Fibroblast of villous mesenchyme (primary cell): ENCODE measurements around the gene NFASC. TPM values are rescaled to one million over a fixed set of nuclear protein-coding genes. Genes with fewer than 3 reads are reported as not detected.

Experiments
- DNase-seq: peaks from one replicate; pipeline ENCODE4 v3.0.0-alpha.2; 2010; ENCODE audit warnings: low read depth
- H3K4me3 ChIP-seq: 2 replicates; pipeline ENCODE4 v1.5.1; 2011; ENCODE audit warnings: low read depth, mild to moderate bottlenecking, low read length
- CTCF ChIP-seq: IDR thresholded peaks from 2 replicates; pipeline ENCODE4 v1.5.1; 2012; ENCODE audit warnings: low read depth, mild to moderate bottlenecking, low read length; ENCODE audit not compliant: insufficient read depth
- total RNA-seq: library from RNA; depleted of rRNA; stranded (reverse); fragments of >200 nt; gene quantifications from 2 replicates; pipeline ENCODE4 v1.2.3, GENCODE V29; 2012

The NFASC gene
- total RNA-seq, 1 donor = 1.7 TPM

GRCh38 chr1:204927673-204928641, 57.3 kb downstream of the NFASC start:
- DNase-seq = no peak
- no peak for TF ChIP-seq CTCF
- no peak overlapping the region for H3K4me3 ChIP-seq

DNA sequence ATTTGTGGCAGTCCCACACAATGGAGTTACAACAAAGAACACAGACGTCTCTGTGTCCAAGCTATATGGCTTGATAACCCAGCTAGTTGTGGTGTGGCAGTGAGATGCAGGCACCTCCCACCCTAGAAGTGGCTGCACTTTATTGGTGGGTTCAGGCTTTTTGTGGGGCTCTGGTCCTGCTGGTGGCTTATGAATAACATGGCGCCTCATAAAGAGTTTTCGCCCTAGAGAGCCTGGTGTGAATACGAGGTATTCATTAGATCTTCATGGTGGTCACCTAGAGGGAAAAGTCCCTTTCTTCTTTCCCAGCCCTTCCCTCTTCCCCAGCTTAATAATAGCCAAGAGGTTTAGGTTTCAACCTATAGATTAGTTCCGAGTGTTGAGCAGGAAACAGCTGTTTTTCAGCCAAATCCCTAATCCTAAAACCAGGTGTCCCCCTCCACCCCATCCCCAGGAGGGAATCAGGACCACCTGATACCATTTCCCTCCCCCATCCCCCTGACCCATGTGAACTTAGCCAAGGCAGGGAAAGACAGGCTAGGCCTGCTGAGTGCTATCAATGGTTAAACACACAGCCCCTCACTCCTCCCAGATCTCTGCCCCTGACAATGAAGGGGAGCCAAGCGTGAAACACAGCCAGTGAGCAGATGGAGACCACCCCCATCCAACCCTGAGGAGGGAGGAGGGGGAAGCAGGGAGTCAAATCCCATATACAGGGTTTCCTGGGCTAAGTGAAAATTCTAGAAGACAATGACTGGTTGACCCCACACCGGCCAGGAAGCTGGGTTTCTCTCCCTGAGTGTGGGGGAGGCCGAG, 58.2 kb downstream of the NFASC start:
- H3K4me3 ChIP-seq = no peak overlapping the region
- no peak for DNase-seq
- no peak for TF ChIP-seq CTCF

- H3K4me3 ChIP-seq = no peak overlapping the region
- DNase-seq = no peak
- TF ChIP-seq CTCF = no peak
These were observed 59.0 kb downstream of the NFASC start for GRCh38 chr1:204929487-204930154.

DNA sequence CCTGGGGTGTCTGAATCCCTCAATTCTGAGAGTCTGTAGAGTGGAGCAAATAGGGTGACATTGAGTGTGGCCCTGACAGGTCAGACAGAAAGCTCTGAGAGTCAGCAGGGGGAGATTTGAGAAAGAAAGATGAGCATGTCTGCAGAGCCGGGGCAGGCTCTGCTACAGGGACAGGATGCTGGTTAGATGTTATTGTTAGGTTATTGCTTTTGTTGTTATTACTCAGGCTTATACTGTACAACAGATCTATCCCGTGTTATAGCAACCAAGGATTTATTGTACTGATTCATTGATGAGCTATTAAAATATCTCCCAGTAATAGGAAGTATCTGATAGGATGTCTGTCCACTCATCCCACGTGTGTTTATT, 59.5 kb downstream of the NFASC start:
- no peak for DNase-seq
- no peak for TF ChIP-seq CTCF
- H3K4me3 ChIP-seq = no peak overlapping the region

DNA sequence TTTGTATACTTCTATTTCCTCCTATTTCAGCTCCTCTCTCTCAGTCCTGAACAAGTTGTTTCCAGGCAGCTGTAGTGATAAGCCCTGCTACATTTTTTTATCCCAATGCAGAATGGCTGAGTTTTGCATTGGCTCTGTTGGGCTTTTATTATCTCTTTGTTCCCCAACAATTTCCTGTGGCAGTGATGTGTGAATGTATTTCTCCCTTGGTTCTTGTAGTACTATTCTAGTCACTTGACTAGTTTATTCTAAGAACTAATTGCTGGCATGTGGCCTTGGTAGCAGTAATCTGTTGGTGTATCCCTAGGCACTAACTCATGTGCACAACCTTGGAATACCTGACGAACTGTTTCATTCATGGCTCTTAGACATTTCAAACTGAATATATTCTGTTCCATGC, 60.7 kb downstream of the NFASC start:
- no peak for DNase-seq
- TF ChIP-seq CTCF = no peak
- H3K4me3 ChIP-seq = no peak overlapping the region

GRCh38 chr1:204931768-204932572, 61.3 kb downstream of the NFASC start:
- DNase-seq = no peak
- TF ChIP-seq CTCF = no peak
- no peak overlapping the region for H3K4me3 ChIP-seq
